SK-N-SH treated with all-trans-retinoic acid at 6 μM for 48 hours (cell line): ENCODE data around the gene ZNF135.

ENCODE experiments used
- ATAC-seq: fragments of 200-7000 bp; cut with Tn5 transposase; 3 replicates; pipeline ENCODE4 v1.9.1; 2020; ENCODE audit warnings: mild to moderate bottlenecking, moderate library complexity
- ARNTL ChIP-seq: fragments of 450-650 bp; formaldehyde crosslinking; IDR thresholded peaks from 2 replicates; pipeline ENCODE4 v1.5.0; 2020; ENCODE audit warnings: low read depth, mild to moderate bottlenecking, moderate library complexity, borderline replicate concordance
- BACH2 ChIP-seq: fragments of 250-450 bp; sonication (Bioruptor Pico); IDR thresholded peaks from 2 replicates; pipeline ENCODE4 v1.9.0; 2021; ENCODE audit warnings: mild to moderate bottlenecking, borderline replicate concordance
- CREB5 ChIP-seq: fragments of 250-450 bp; sonication (Bioruptor Pico); IDR thresholded peaks from 2 replicates; pipeline ENCODE4 v1.5.1; 2020; ENCODE audit warnings: low read depth, mild to moderate bottlenecking, moderate library complexity
- CSDC2 ChIP-seq: fragments of 250-450 bp; sonication (Bioruptor Pico); IDR thresholded peaks from 2 replicates; pipeline ENCODE4 v1.5.0; 2020; ENCODE audit warnings: mild to moderate bottlenecking, moderate library complexity
- CSRNP3 ChIP-seq: fragments of 250-450 bp; sonication (Bioruptor Pico); IDR thresholded peaks from 2 replicates; pipeline ENCODE4 v1.5.1; 2021; ENCODE audit warnings: mild to moderate bottlenecking, moderate library complexity
- ESRRG ChIP-seq: fragments of 250-450 bp; sonication (Bioruptor Pico); IDR thresholded peaks from 2 replicates; pipeline ENCODE4 v1.6.1; 2021; ENCODE audit warnings: mild to moderate bottlenecking
- GLIS3 ChIP-seq: fragments of 250-450 bp; sonication (Bioruptor Pico); IDR thresholded peaks from 2 replicates; pipeline ENCODE4 v1.5.0; 2020; ENCODE audit warnings: mild to moderate bottlenecking, moderate library complexity
- ISL1 ChIP-seq: fragments of 250-450 bp; sonication (Bioruptor Pico); IDR thresholded peaks from 2 replicates; pipeline ENCODE4 v2.1.2; 2022; ENCODE audit warnings: mild to moderate bottlenecking, moderate library complexity
- OSR1 ChIP-seq: fragments of 250-450 bp; sonication (Bioruptor Pico); IDR thresholded peaks from 2 replicates; pipeline ENCODE4 v1.8.0; 2022; ENCODE audit warnings: moderate library complexity, mild to moderate bottlenecking, inconsistent platforms
- PATZ1 ChIP-seq: fragments of 250-450 bp; sonication (Bioruptor Pico); IDR thresholded peaks from 2 replicates; pipeline ENCODE4 v1.8.0; 2020; ENCODE audit warnings: mild to moderate bottlenecking, moderate library complexity, borderline replicate concordance
- POU6F1 ChIP-seq: fragments of 250-450 bp; sonication (Bioruptor Pico); IDR thresholded peaks from 2 replicates; pipeline ENCODE4 v1.8.0; 2021; ENCODE audit warnings: low read depth, mild to moderate bottlenecking, moderate library complexity, borderline replicate concordance
- PPARA ChIP-seq: fragments of 250-450 bp; sonication (Bioruptor Pico); IDR thresholded peaks from 2 replicates; pipeline ENCODE4 v1.5.0; 2020; ENCODE audit warnings: mild to moderate bottlenecking, borderline replicate concordance
- RARB ChIP-seq: fragments of 250-450 bp; sonication (Bioruptor Pico); IDR thresholded peaks from 2 replicates; pipeline ENCODE4 v1.8.0; 2021; ENCODE audit warnings: mild to moderate bottlenecking, moderate library complexity
- SNAI2 ChIP-seq: fragments of 250-450 bp; sonication (Bioruptor Pico); IDR thresholded peaks from 2 replicates; pipeline ENCODE4 v1.5.0; 2020; ENCODE audit warnings: mild to moderate bottlenecking, moderate library complexity
- TCF4 ChIP-seq: fragments of 250-450 bp; sonication (Bioruptor Pico); IDR thresholded peaks from 2 replicates; pipeline ENCODE4 v1.8.0; 2021; ENCODE audit warnings: mild to moderate bottlenecking, moderate library complexity, borderline replicate concordance
- TOX ChIP-seq: fragments of 250-450 bp; sonication (Bioruptor Pico); IDR thresholded peaks from 2 replicates; pipeline ENCODE4 v1.8.0; 2021; ENCODE audit warnings: mild to moderate bottlenecking, moderate library complexity, borderline replicate concordance
- TSHZ2 ChIP-seq: fragments of 250-450 bp; sonication (Bioruptor Pico); IDR thresholded peaks from 2 replicates; pipeline ENCODE4 v1.5.0; 2020; ENCODE audit warnings: mild to moderate bottlenecking, moderate library complexity
- ZC3H10 ChIP-seq: fragments of 250-450 bp; sonication (Bioruptor Pico); IDR thresholded peaks from 2 replicates; pipeline ENCODE4 v1.5.1; 2021; ENCODE audit warnings: mild to moderate bottlenecking, moderate library complexity
- ZFP3 ChIP-seq: fragments of 250-450 bp; sonication (Bioruptor Pico); IDR thresholded peaks from 2 replicates; pipeline ENCODE4 v1.5.0; 2020; ENCODE audit warnings: mild to moderate bottlenecking, moderate library complexity
- ZNF565 ChIP-seq: fragments of 450-650 bp; formaldehyde crosslinking; conservative IDR thresholded peaks from 2 replicates; pipeline ENCODE4 v1.5.0; 2020; ENCODE audit warnings: low read depth, mild to moderate bottlenecking, moderate library complexity
- ZNF70 ChIP-seq: fragments of 450-650 bp; formaldehyde crosslinking; IDR thresholded peaks from 2 replicates; pipeline ENCODE4 v1.5.0; 2020; ENCODE audit warnings: mild to moderate bottlenecking, moderate library complexity
- ZNF8 ChIP-seq: fragments of 450-650 bp; formaldehyde crosslinking; IDR thresholded peaks from 2 replicates; pipeline ENCODE4 v1.5.0; 2020; ENCODE audit warnings: mild to moderate bottlenecking, moderate library complexity

Gene ZNF135

GRCh38 chr19:58086825-58087710 is 28.0 kb downstream of the ZNF135 start:
- no peak for ATAC-seq
- TF ChIP-seq ZFP3 (CRISPR knock-in tag) (no peak), ZNF565 (CRISPR knock-in tag) (no peak), ZNF70 (CRISPR knock-in tag) (no peak), OSR1 (CRISPR knock-in tag) (no peak), ESRRG (CRISPR knock-in tag) (no peak), GLIS3 (CRISPR knock-in tag) (no peak), SNAI2 (CRISPR knock-in tag) (no peak), TCF4 (no peak), CSDC2 (no peak), ISL1 (CRISPR knock-in tag) (no peak), TSHZ2 (CRISPR knock-in tag) (no peak), CREB5 (no peak), BACH2 (CRISPR knock-in tag) (no peak)

GRCh38 chr19:58088521-58089052 is 29.5 kb downstream of the ZNF135 start:
- TF ChIP-seq CREB5 (no peak), RARB (CRISPR knock-in tag) (no peak), TOX (CRISPR knock-in tag) (no peak), PPARA (CRISPR knock-in tag) (no peak), ZNF8 (no peak), BACH2 (CRISPR knock-in tag) (no peak), PATZ1 (no peak), POU6F1 (CRISPR knock-in tag) (no peak), ZC3H10 (CRISPR knock-in tag) (no peak), ESRRG (CRISPR knock-in tag) (no peak), TCF4 (no peak), GLIS3 (CRISPR knock-in tag) (no peak), ARNTL (CRISPR knock-in tag) (no peak), SNAI2 (CRISPR knock-in tag) (no peak), CSRNP3 (no peak)
- ATAC-seq, result no peak
